ENCODE measurements around the gene BST2. TPM values are rescaled to one million over a fixed set of nuclear protein-coding genes. Genes with fewer than 3 reads are reported as not detected.

BST2 gene
- total RNA-seq, 1 donor from 2014 or later, result 18.6 TPM

DNA sequence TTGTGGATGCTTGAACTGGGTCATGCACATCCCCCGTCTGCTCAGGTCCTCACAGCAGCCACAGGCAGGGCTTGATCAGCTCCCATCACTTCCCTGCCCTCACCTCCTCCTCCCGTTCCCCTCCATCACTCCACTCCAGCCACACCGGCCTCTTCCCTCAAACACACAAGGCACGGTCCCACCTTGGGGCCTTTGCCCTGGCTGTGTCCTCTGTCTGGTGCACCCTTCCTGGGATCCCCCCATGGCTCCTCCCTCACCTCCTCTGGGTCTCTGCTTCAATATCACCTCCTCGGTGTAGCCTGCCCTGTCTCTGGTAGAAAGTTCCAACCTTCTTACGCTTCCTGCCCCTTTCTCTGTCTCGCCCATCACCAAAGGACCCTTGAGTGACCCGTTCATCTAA is 52.0 kb downstream of the BST2 start:
- TF ChIP-seq, protein P1, sequence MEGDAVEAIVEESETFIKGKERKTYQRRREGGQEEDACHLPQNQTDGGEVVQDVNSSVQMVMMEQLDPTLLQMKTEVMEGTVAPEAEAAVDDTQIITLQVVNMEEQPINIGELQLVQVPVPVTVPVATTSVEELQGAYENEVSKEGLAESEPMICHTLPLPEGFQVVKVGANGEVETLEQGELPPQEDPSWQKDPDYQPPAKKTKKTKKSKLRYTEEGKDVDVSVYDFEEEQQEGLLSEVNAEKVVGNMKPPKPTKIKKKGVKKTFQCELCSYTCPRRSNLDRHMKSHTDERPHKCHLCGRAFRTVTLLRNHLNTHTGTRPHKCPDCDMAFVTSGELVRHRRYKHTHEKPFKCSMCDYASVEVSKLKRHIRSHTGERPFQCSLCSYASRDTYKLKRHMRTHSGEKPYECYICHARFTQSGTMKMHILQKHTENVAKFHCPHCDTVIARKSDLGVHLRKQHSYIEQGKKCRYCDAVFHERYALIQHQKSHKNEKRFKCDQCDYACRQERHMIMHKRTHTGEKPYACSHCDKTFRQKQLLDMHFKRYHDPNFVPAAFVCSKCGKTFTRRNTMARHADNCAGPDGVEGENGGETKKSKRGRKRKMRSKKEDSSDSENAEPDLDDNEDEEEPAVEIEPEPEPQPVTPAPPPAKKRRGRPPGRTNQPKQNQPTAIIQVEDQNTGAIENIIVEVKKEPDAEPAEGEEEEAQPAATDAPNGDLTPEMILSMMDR (conservative IDR thresholded peaks at IDR 0.05; ENCODE audit: low read depth, low read length), result no peak
- H3K4me3 ChIP-seq (ENCODE audit: low read depth, low read length), result no peak overlapping the region
- DNase-seq (ENCODE audit: low read depth), result no peak

Other genes with a start within 250 kb of the BST2 start
- 9.0 and 25.3 TPM in 2 replicates for gene USE1, start 190.3 kb downstream of the BST2 start, total RNA-seq
- 4.6 and 8.1 TPM in 2 replicates for gene OCEL1, start 179.4 kb downstream of the BST2 start, total RNA-seq
- 122 and 131 TPM in 2 replicates for gene NR2F6, start 159.7 kb downstream of the BST2 start, total RNA-seq
- gene USHBP1, start 140.9 kb downstream of the BST2 start, total RNA-seq, result not detected in 2 replicates
- gene BABAM1, start 138.2 kb downstream of the BST2 start, total RNA-seq, result 125 and 141 TPM in 2 replicates
- 3.0 and 4.1 TPM in 2 replicates for gene ANKLE1, start 123.7 kb downstream of the BST2 start, total RNA-seq
- gene ABHD8, start 102.2 kb downstream of the BST2 start, total RNA-seq, result 10.3 and 20.9 TPM in 2 replicates
- gene MRPL34, start 99.8 kb downstream of the BST2 start, total RNA-seq, result 121 and 161 TPM in 2 replicates
- 35.6 and 47.0 TPM in 2 replicates for gene DDA1, start 96.1 kb downstream of the BST2 start, total RNA-seq
- gene ANO8, start 70.8 kb downstream of the BST2 start, total RNA-seq, result 3.3 and 6.6 TPM in 2 replicates
- 22.7 and 79.5 TPM in 2 replicates for gene GTPBP3, start 68.1 kb downstream of the BST2 start, total RNA-seq
- 0.58 and 1.2 TPM in 2 replicates for gene PLVAP, start 28.3 kb downstream of the BST2 start, total RNA-seq
- not detected in 2 replicates for gene CCDC194, start 11.4 kb downstream of the BST2 start, total RNA-seq
- gene MVB12A, start 14.4 kb upstream of the BST2 start, total RNA-seq, result 78.6 and 91.6 TPM in 2 replicates
- not detected in 2 replicates for gene TMEM221, start 43.0 kb upstream of the BST2 start, total RNA-seq
- gene NXNL1, start 55.3 kb upstream of the BST2 start, total RNA-seq, result not detected in 2 replicates
- gene SLC27A1, start 64.9 kb upstream of the BST2 start, total RNA-seq, result 2.5 and 7.0 TPM in 2 replicates
- 83.6 and 123 TPM in 2 replicates for gene PGLS, start 106.0 kb upstream of the BST2 start, total RNA-seq
- 83.6 and 126 TPM in 2 replicates for gene COLGALT1, start 150.0 kb upstream of the BST2 start, total RNA-seq